ENCODE measurements around the gene STRADA. TPM values are rescaled to one million over a fixed set of nuclear protein-coding genes. Genes with fewer than 3 reads are reported as not detected.

Gene STRADA
- total RNA-seq, 4 donors from 2014 or later: 14.4 to 39.1 (median 23.3) TPM

DNA sequence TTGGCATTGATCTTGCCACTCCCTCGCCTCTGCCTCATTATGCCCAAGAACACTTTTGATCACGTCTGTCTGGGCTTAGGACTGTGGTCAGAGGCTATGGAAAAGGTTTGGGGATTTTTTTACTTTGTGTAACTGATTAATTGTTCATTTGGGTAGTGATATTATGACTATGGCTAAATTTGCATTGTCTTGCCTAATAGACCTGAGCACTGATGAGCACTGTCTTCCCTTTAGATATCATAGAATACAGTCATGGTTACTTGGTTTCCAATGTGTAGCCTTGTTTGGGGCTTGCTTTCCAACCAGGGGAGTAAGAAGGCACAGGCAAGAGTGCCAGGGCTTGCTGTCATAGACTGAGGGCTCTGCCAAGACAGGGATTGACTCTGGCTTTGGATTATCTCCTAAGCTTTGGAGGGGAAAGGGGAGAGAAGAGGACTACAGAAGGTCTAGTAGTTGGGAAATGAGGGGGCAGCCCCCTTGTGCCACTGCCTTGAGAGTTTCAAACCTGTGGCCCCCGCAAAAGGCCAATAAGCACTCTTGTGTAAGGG is 55.4 kb downstream of the STRADA start:
- ATAC-seq: no peak
- H3K36me3 ChIP-seq: peaks cover 0 to 94% of the 10 kb centered on the region in 2 donors
- TF ChIP-seq EP300 (IDR thresholded peaks at IDR 0.05) (no peak), CTCF (IDR thresholded peaks at IDR 0.05) (no peak), POLR2A (IDR thresholded peaks at IDR 0.05) (no peak), POLR2AphosphoS5 (IDR thresholded peaks at IDR 0.05) (no peak)
- H3K4me3 ChIP-seq: no peak overlapping the region
- H3K27ac ChIP-seq: peak overlapping the region in 1 of 4 donors; percentile 46
- no peaks in the 10 kb centered on the region for H3K27me3 ChIP-seq
- peaks cover 0 to 55% (median 10%) of the 10 kb centered on the region in 3 donors for H3K4me1 ChIP-seq
- H3K9me3 ChIP-seq: no peaks in the 10 kb centered on the region
- WGBS, 2 donors (ENCODE audit: low coverage in 1 of 2): 80 to 96% methylated on average over 1 to 3 of the region's 3 CpGs

- H3K36me3 ChIP-seq: peaks cover 0 to 88% of the 10 kb centered on the region in 2 donors
Measured at GRCh38 chr17:63685578-63685977, 56.0 kb downstream of the STRADA start.

GRCh38 chr17:63685041-63685440 is 56.6 kb downstream of the STRADA start:
- Histone ChIP-seq H3K27ac (peak overlapping the region in 3 of 4 donors; percentile 18 to 49 (median 46)), H3K27me3 (no peaks in the 10 kb centered on the region), H3K4me1 (peaks cover 0 to 67% (median 10%) of the 10 kb centered on the region in 3 donors), H3K9me3 (no peaks in the 10 kb centered on the region), H3K4me3 (no peak overlapping the region), H3K36me3 (peaks cover 0 to 83% of the 10 kb centered on the region in 2 donors)
- peak; percentile 82 for ATAC-seq
- whole genome bisulfite sequencing, 2 donors (ENCODE audit: low coverage in 1 of 2): 0 to 18% methylated on average over 1 to 2 of the region's 2 CpGs
- TF ChIP-seq POLR2AphosphoS5 (IDR thresholded peaks at IDR 0.05) (peak; percentile 72), EP300 (IDR thresholded peaks at IDR 0.05) (no peak), CTCF (IDR thresholded peaks at IDR 0.05) (no peak)

More at GRCh38 chr17:63685578-63685977, 56.0 kb downstream of the STRADA start:
- Histone ChIP-seq H3K4me3 (no peak overlapping the region), H3K27me3 (no peaks in the 10 kb centered on the region), H3K27ac (peak overlapping the region in 2 of 4 donors; percentile 33 to 46), H3K9me3 (no peaks in the 10 kb centered on the region), H3K4me1 (peaks cover 0 to 61% (median 10%) of the 10 kb centered on the region in 3 donors)
- ATAC-seq: no peak
- TF ChIP-seq EP300 (IDR thresholded peaks at IDR 0.05): no peak
- no peak for TF ChIP-seq POLR2A (IDR thresholded peaks at IDR 0.05)
- no peak for TF ChIP-seq CTCF (IDR thresholded peaks at IDR 0.05)
- no peak for TF ChIP-seq POLR2AphosphoS5 (IDR thresholded peaks at IDR 0.05)
- 35 to 75% methylated on average over 3 of the region's 3 CpGs for WGBS, 2 donors (ENCODE audit: low coverage in 1 of 2)

DNA sequence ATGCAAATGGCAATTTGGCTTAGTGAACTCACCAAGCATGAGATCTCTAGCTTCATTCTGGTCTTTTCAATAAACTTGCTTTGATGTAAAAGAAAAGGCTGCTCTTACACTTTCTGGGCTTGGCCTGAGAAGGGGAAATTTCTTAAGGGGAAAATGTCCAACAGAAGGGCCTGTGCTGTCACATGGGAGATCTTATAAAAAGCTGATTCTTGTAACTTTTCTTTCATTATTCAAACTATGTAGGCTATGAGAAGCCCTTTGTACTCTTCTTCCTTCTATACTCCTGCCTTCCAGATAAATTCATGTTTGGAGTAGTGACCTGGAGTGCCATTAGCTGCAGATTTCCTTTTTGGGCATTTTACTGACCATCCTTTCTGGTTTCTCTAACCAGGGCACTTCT is 58.6 kb downstream of the STRADA start:
- H3K9me3 ChIP-seq: no peaks in the 10 kb centered on the region
- H3K4me3 ChIP-seq: no peak overlapping the region
- H3K4me1 ChIP-seq: peaks cover 0 to 85% (median 10%) of the 10 kb centered on the region in 3 donors
- ATAC-seq: no peak
- peaks cover 0 to 82% of the 10 kb centered on the region in 2 donors for H3K36me3 ChIP-seq
- peak overlapping the region in 1 of 4 donors; percentile 3 for H3K27ac ChIP-seq
- no peaks in the 10 kb centered on the region for H3K27me3 ChIP-seq
- TF ChIP-seq EP300 (IDR thresholded peaks at IDR 0.05) (no peak), POLR2AphosphoS5 (IDR thresholded peaks at IDR 0.05) (no peak), CTCF (IDR thresholded peaks at IDR 0.05) (no peak), POLR2A (IDR thresholded peaks at IDR 0.05) (no peak)

GRCh38 chr17:63682441-63682840 is 59.2 kb downstream of the STRADA start:
- H3K36me3 ChIP-seq: peaks cover 0 to 82% of the 10 kb centered on the region in 2 donors

More at GRCh38 chr17:63682441-63682840, 59.2 kb downstream of the STRADA start:
- Histone ChIP-seq H3K4me1 (peaks cover 0 to 90% (median 10%) of the 10 kb centered on the region in 3 donors), H3K27ac (peak overlapping the region in 1 of 4 donors; percentile 3), H3K4me3 (no peak overlapping the region), H3K9me3 (no peaks in the 10 kb centered on the region), H3K27me3 (no peaks in the 10 kb centered on the region)
- no peak for ATAC-seq
- TF ChIP-seq EP300 (IDR thresholded peaks at IDR 0.05) (no peak), POLR2A (IDR thresholded peaks at IDR 0.05) (no peak), POLR2AphosphoS5 (IDR thresholded peaks at IDR 0.05) (no peak), CTCF (IDR thresholded peaks at IDR 0.05) (no peak)
- 80% methylated on average over 1 of the region's 1 CpG; no CpG with 5 or more reads in 1 of the 2 donors for WGBS, 2 donors (ENCODE audit: low coverage in 1 of 2)

Measured in gastroesophageal sphincter (tissue), 4 donors.